ENCODE results near the gene SIRPA. TPM values are rescaled to one million over a fixed set of nuclear protein-coding genes. Genes with fewer than 3 reads are reported as not detected.
A peak's percentile ranks its signal among the peaks of the same experiment; 100 is the strongest.

The SIRPA gene
- total and polyA plus RNA-seq, 2 donors (not counting 1 experiment from before 2014, with no cell fraction given), result 25.1 to 26.6 TPM

DNA sequence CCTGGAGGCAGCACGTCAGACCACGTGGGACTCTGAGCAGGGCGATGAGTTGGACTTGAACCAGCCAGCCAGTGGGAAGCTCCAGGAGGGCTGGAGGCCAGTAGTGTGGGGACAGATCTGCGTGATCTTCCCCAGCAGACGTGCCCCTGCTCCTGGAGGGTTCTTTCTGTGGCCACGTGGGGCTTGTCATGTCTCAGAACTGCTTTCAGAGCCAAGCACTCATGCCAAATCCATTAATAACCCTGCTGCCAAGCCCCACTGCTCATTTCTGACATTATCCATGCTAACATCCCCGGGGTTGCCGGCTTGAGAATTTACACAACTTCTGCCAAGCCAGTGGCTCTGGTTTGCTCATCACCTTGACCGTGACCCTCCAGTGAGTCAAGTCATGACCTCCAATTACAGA lies 38.3 kb downstream of the SIRPA start:
- H3K4me2 ChIP-seq (ENCODE audit: extremely low read depth, insufficient read depth, low read length), result no peak overlapping the region

DNA sequence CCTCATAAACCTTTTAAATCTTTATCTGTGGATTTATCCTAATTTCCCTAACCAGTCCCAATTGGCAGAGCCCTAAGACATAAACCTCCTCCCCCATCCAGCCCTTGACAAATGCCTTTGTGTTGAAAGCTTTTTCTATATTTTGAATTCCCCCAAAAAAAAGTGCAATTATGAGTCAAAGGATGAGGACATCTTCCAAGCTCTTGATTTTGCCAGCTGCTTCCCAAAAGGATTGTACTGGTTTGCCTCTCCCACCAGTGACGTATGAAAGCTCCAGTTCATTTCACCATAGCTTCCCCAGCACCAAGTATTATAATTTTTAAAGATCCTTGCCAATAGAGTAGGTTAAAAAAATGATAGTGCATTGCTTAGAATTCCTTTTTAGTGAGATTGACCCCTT lies 38.9 kb downstream of the SIRPA start:
- Histone ChIP-seq H3K9ac (ENCODE audit: insufficient read depth, low read length) (no peak overlapping the region), H3K9me3 (ENCODE audit: control insufficient read depth, insufficient read depth, low read depth, low read length) (no peaks in the 10 kb centered on the region), H3K4me1 (ENCODE audit: control insufficient read depth, extremely low read depth, insufficient read depth, low read length) (peaks cover 11% of the 10 kb centered on the region), H3K79me2 (ENCODE audit: control insufficient read depth, insufficient read depth, low read length) (no peaks in the 10 kb centered on the region), H2AFZ (ENCODE audit: low read length) (no peak overlapping the region), H3K4me3 (replicated peaks in 1 of 4; ENCODE audit: control extremely low read depth in 1 of 4, insufficient read depth in 1 of 4, low read depth in 3 of 4, low read length in 4 of 4) (no peak overlapping the region), H4K20me1 (ENCODE audit: control insufficient read depth, extremely low read depth, insufficient read depth, low read length) (no peaks in the 10 kb centered on the region), H3K27ac (ENCODE audit: insufficient read depth, low read length) (peak overlapping the region; percentile 69), H3K4me2 (ENCODE audit: extremely low read depth, insufficient read depth, low read length) (peak overlapping the region; percentile 33), H3K27me3 (ENCODE audit: control insufficient read depth, insufficient read depth, low read length) (no peaks in the 10 kb centered on the region), H3K36me3 (ENCODE audit: control insufficient read depth, insufficient read depth, low read length) (peaks cover 3% of the 10 kb centered on the region)
- peak; percentile 86 to 94 for DNase-seq (ENCODE audit: low read depth in 2 of 2)
- no peak for TF ChIP-seq EZH2 (IDR thresholded peaks at IDR 0.05; ENCODE audit: low read length, missing control alignments)
- TF ChIP-seq, protein P1, sequence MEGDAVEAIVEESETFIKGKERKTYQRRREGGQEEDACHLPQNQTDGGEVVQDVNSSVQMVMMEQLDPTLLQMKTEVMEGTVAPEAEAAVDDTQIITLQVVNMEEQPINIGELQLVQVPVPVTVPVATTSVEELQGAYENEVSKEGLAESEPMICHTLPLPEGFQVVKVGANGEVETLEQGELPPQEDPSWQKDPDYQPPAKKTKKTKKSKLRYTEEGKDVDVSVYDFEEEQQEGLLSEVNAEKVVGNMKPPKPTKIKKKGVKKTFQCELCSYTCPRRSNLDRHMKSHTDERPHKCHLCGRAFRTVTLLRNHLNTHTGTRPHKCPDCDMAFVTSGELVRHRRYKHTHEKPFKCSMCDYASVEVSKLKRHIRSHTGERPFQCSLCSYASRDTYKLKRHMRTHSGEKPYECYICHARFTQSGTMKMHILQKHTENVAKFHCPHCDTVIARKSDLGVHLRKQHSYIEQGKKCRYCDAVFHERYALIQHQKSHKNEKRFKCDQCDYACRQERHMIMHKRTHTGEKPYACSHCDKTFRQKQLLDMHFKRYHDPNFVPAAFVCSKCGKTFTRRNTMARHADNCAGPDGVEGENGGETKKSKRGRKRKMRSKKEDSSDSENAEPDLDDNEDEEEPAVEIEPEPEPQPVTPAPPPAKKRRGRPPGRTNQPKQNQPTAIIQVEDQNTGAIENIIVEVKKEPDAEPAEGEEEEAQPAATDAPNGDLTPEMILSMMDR (conservative IDR thresholded peaks at IDR 0.05 in 1 of 2, IDR thresholded peaks at IDR 0.05 in 1 of 2; ENCODE audit: low read depth in 1 of 2, low read length in 2 of 2), result no peak

More for the DNA sequence above, 38.3 kb downstream of the SIRPA start:
- peak; percentile 61 to 69 for DNase-seq (ENCODE audit: low read depth in 2 of 2)
- Histone ChIP-seq H3K9ac (ENCODE audit: insufficient read depth, low read length) (no peak overlapping the region), H3K27ac (ENCODE audit: insufficient read depth, low read length) (peak overlapping the region; percentile 37), H2AFZ (ENCODE audit: low read length) (no peak overlapping the region), H3K79me2 (ENCODE audit: control insufficient read depth, insufficient read depth, low read length) (no peaks in the 10 kb centered on the region), H3K9me3 (ENCODE audit: control insufficient read depth, insufficient read depth, low read depth, low read length) (no peaks in the 10 kb centered on the region), H3K36me3 (ENCODE audit: control insufficient read depth, insufficient read depth, low read length) (peaks cover 3% of the 10 kb centered on the region), H3K4me3 (replicated peaks in 1 of 4; ENCODE audit: control extremely low read depth in 1 of 4, insufficient read depth in 1 of 4, low read depth in 3 of 4, low read length in 4 of 4) (no peak overlapping the region), H3K27me3 (ENCODE audit: control insufficient read depth, insufficient read depth, low read length) (no peaks in the 10 kb centered on the region), H4K20me1 (ENCODE audit: control insufficient read depth, extremely low read depth, insufficient read depth, low read length) (no peaks in the 10 kb centered on the region), H3K4me1 (ENCODE audit: control insufficient read depth, extremely low read depth, insufficient read depth, low read length) (peaks cover 11% of the 10 kb centered on the region)
- TF ChIP-seq, protein P1 (conservative IDR thresholded peaks at IDR 0.05 in 1 of 2, IDR thresholded peaks at IDR 0.05 in 1 of 2; ENCODE audit: low read depth in 1 of 2, low read length in 2 of 2), result no peak
- no peak for TF ChIP-seq EZH2 (IDR thresholded peaks at IDR 0.05; ENCODE audit: low read length, missing control alignments)

DNA sequence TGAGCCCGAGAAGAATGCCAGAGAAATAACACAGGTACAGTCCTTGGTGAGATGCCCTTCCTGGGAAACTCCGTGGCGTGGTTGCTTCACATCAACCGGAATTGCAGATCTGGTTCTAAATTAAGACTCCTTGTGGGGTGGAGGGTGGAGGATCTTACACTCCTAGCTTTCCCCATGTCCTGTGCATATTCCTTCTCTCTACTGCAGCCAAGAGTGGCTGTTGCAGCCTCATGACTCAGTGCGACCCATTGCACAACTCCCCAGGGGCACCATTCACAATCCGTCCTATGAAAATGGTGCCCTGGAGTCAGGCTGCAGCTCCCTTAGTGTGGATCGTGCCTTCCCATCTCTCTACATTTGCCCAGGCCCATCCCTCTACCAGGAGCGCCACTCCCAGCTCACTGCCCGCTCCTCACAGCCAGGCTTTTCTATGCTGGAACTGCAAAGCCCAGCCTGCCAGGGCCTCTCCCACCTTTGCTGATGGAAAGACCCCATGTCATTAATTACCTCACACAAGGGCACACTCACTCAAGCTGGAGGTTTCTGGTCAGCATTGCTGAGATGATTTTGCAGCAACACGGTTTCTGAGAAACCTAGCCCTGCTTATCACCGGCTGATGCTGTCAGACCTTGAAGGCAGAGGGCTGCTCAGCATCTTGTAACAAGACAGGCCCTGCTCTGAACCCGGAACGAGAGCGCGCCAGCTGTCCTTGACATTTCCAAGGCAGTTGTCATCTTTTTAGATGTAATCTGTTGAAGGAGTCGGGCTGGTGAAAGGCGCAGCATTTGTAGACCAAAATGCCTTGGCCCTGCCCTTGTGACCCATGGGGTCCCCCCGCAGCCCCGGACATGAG lies 39.7 kb downstream of the SIRPA start:
- Histone ChIP-seq H3K4me2 (ENCODE audit: extremely low read depth, insufficient read depth, low read length) (peak overlapping the region; percentile 33), H3K4me3 (replicated peaks in 1 of 4; ENCODE audit: control extremely low read depth in 1 of 4, insufficient read depth in 1 of 4, low read depth in 3 of 4, low read length in 4 of 4) (no peak overlapping the region)
- DNase-seq (ENCODE audit: low read depth in 2 of 2), result peak; percentile 70 to 93

More for the DNA sequence above, 39.7 kb downstream of the SIRPA start:
- TF ChIP-seq, protein P1 (conservative IDR thresholded peaks at IDR 0.05 in 1 of 2, IDR thresholded peaks at IDR 0.05 in 1 of 2; ENCODE audit: low read depth in 1 of 2, low read length in 2 of 2), result no peak
- TF ChIP-seq EZH2 (IDR thresholded peaks at IDR 0.05; ENCODE audit: low read length, missing control alignments), result no peak
- no peaks in the 10 kb centered on the region for H3K79me2 ChIP-seq (ENCODE audit: control insufficient read depth, insufficient read depth, low read length)
- H3K27me3 ChIP-seq (ENCODE audit: control insufficient read depth, insufficient read depth, low read length), result no peaks in the 10 kb centered on the region
- H3K36me3 ChIP-seq (ENCODE audit: control insufficient read depth, insufficient read depth, low read length), result peaks cover 3% of the 10 kb centered on the region
- H3K4me1 ChIP-seq (ENCODE audit: control insufficient read depth, extremely low read depth, insufficient read depth, low read length), result peaks cover 11% of the 10 kb centered on the region
- H3K9me3 ChIP-seq (ENCODE audit: control insufficient read depth, insufficient read depth, low read depth, low read length), result no peaks in the 10 kb centered on the region
- H3K9ac ChIP-seq (ENCODE audit: insufficient read depth, low read length), result no peak overlapping the region
- H3K27ac ChIP-seq (ENCODE audit: insufficient read depth, low read length), result peak overlapping the region; percentile 69
- H2AFZ ChIP-seq (ENCODE audit: low read length), result no peak overlapping the region
- no peaks in the 10 kb centered on the region for H4K20me1 ChIP-seq (ENCODE audit: control insufficient read depth, extremely low read depth, insufficient read depth, low read length)

All from fibroblast of lung (primary cell).